Transverse colon (tissue), 4 donors: ENCODE results near the gene SOD3.

Experiments used
- EP300 ChIP-seq: sonication (generic); formaldehyde crosslinking; IDR thresholded peaks from one replicate; pipeline ENCODE4 v1.6.1; 2017; ENCODE audit warnings: antibody characterized with exemption, low read depth
- POLR2AphosphoS5 ChIP-seq, 3 donors: sonication (generic); formaldehyde crosslinking; IDR thresholded peaks; one replicate each; pipeline ENCODE4 v1.6.1; 2016; ENCODE audit warnings: antibody characterized with exemption in 3 of 3
- TF ChIP-seq, protein P1 (sequence below), 5 experiments: fragments of 200-600 bp in 3 of 5; fragments of 450-650 bp in 2 of 5; sonication (generic) in 3 of 5; IDR thresholded peaks; 1 replicate in 2 of 5; 2 replicates in 3 of 5; pipeline ENCODE4 v1.5.1; 2016 to 2017; ENCODE audit warnings: antibody characterized with exemption in 5 of 5, inconsistent platforms in 3 of 5, mild to moderate bottlenecking in 2 of 5, moderate library complexity in 1 of 5

DNA sequence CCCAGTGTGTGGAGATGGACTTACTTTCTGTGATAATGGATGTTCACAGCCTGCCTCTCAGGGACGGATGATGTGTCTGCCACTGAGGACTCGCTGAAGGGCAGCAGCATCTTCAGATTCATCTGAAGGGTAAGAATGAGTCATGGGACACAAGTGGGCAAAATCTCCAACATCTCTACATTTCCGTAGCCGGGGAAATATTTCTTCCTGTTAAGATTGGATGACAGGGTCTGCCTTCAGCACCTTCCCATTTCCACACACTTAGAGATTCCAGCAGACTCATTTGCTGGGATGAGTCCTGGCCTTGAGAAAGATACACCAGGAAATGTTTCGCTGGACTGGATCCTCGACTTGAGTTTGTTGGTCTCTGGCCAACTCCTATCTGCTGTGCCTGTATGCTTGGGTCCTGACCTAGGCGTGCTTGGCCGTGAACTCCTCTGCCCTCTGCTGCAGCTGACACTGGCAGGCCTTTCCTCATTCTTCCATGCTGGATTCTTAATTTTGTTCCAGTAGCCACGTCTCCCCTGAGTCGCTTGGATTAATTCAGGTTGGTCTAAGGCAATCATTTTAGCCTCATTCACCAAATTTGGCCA, 46.5 kb upstream of the SOD3 start:
- TF ChIP-seq, protein P1, sequence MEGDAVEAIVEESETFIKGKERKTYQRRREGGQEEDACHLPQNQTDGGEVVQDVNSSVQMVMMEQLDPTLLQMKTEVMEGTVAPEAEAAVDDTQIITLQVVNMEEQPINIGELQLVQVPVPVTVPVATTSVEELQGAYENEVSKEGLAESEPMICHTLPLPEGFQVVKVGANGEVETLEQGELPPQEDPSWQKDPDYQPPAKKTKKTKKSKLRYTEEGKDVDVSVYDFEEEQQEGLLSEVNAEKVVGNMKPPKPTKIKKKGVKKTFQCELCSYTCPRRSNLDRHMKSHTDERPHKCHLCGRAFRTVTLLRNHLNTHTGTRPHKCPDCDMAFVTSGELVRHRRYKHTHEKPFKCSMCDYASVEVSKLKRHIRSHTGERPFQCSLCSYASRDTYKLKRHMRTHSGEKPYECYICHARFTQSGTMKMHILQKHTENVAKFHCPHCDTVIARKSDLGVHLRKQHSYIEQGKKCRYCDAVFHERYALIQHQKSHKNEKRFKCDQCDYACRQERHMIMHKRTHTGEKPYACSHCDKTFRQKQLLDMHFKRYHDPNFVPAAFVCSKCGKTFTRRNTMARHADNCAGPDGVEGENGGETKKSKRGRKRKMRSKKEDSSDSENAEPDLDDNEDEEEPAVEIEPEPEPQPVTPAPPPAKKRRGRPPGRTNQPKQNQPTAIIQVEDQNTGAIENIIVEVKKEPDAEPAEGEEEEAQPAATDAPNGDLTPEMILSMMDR (IDR thresholded peaks at IDR 0.05), result no peak
- no peak for TF ChIP-seq EP300
- no peak for TF ChIP-seq POLR2AphosphoS5 (IDR thresholded peaks at IDR 0.05)
